Activated CD8-positive, alpha-beta T cell treated with anti-CD3 and anti-CD28 coated beads for 36 hours (primary cell): ENCODE results near the gene AMD1. TPM values are rescaled to one million over a fixed set of nuclear protein-coding genes. Genes with fewer than 3 reads are reported as not detected.

Source experiments
- ATAC-seq: fragments of 200-7000 bp; cut with Tn5 transposase; one replicate; pipeline ENCODE4 v1.10.0; 2021; ENCODE audit warnings: mild to moderate bottlenecking, moderate library complexity
- CTCF ChIA-PET: fragments of 350-600 bp; sonication (Branson Sonifier 250); formaldehyde crosslinking; loops from one replicate; lab custom pipeline; 2021; ENCODE audit warnings: antibody characterized with exemption; lab: Charles Lee
- POLR2A ChIA-PET: fragments of 350-600 bp; sonication (Branson Sonifier 250); formaldehyde crosslinking; loops from one replicate; lab custom pipeline; 2021; ENCODE audit warnings: antibody characterized with exemption; lab: Charles Lee
- DNase-seq: peaks from one replicate; pipeline ENCODE4 v3.0.0-alpha.2; 2020
- H3K27ac Mint-ChIP-seq: one replicate; pipeline ENCODE4 v1.8.0; 2021; ENCODE audit warnings: mild to moderate bottlenecking, mixed read lengths
- H3K27me3 Mint-ChIP-seq: one replicate; pipeline ENCODE4 v1.8.0; 2021; ENCODE audit warnings: mixed read lengths
- H3K36me3 Mint-ChIP-seq: one replicate; pipeline ENCODE4 v1.8.0; 2021; ENCODE audit warnings: low read depth, mixed read lengths
- H3K4me1 Mint-ChIP-seq: one replicate; pipeline ENCODE4 v1.8.0; 2021; ENCODE audit warnings: low read depth, mixed read lengths
- H3K4me3 Mint-ChIP-seq: one replicate; pipeline ENCODE4 v1.8.0; 2021; ENCODE audit warnings: mild to moderate bottlenecking, moderate library complexity, mixed read lengths
- H3K9me3 Mint-ChIP-seq: one replicate; pipeline ENCODE4 v1.8.0; 2021; ENCODE audit warnings: mixed read lengths
- intact Hi-C: fragments of 100-400 bp; cut with micrococcal nuclease; formaldehyde crosslinking; loops from one replicate; pipeline ENCODE4 v1.10.0; 2022
- total RNA-seq, 2 experiments: library from RNA; stranded (reverse); gene quantifications; one replicate each; pipeline ENCODE4 v1.2.3, GENCODE V29; 2021
- TF ChIP-seq, protein P1 (sequence below): fragments of 200-600 bp; IDR thresholded peaks from one replicate; pipeline ENCODE4 v1.8.0; 2022; ENCODE audit warnings: antibody characterized with exemption, mild to moderate bottlenecking

Gene AMD1
- total RNA-seq, 2 experiments from 2014 or later, result 77.4 to 85.0 TPM

DNA sequence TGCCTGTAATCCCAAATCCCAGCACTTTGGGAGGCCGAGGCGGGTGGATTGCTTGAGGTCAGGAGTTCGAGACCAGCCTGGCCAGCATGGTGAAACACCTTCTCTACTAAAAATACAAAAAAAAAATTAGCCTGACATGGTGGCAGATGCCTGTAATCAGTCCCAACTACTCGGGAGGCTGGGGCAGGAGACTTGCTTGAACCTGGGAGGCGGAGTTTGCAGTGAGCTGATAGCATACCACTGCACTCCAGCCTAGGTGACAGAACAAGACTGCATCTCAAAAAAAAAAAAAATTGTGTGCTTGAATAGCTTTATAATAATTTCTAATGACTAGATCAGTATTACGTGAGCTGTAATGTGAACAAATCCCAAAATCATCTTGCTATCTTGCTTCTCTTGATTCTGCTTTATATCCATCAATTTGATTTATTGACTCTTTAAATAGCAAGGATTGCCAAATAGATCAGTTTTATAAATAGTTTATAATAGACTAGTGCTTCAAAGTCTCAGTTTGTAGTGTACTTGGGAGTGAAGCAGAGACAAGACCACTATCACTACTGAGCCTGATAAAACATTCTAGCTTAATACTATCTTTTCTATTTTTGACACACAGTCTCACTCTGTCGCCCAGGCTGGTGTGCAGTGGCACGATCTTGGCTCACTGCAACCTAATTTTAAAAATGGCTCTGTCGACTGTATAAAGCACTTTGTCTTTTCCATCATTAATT is 7.1 kb downstream of the AMD1 start:
- TF ChIP-seq, protein P1, sequence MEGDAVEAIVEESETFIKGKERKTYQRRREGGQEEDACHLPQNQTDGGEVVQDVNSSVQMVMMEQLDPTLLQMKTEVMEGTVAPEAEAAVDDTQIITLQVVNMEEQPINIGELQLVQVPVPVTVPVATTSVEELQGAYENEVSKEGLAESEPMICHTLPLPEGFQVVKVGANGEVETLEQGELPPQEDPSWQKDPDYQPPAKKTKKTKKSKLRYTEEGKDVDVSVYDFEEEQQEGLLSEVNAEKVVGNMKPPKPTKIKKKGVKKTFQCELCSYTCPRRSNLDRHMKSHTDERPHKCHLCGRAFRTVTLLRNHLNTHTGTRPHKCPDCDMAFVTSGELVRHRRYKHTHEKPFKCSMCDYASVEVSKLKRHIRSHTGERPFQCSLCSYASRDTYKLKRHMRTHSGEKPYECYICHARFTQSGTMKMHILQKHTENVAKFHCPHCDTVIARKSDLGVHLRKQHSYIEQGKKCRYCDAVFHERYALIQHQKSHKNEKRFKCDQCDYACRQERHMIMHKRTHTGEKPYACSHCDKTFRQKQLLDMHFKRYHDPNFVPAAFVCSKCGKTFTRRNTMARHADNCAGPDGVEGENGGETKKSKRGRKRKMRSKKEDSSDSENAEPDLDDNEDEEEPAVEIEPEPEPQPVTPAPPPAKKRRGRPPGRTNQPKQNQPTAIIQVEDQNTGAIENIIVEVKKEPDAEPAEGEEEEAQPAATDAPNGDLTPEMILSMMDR, result no peak
- ChIA-PET CTCF (interaction anchor here (1.1 to 1.5 kb wide), 4 partner anchors 9 to 199 kb away, joined by 3 to 4 read pairs (median 3); no protein-coding TSS in a partner anchor), POLR2A (interaction anchor here (1.0 to 1.3 kb wide), 3 partner anchors 68 to 101 kb away, joined by 3 to 4 read pairs (median 3); partner anchors contain the start of gene GTF3C6)
- no peak overlapping the region for H3K4me3 Mint-ChIP-seq
- H3K27ac Mint-ChIP-seq, result peak overlapping the region; percentile 55
- no peaks in the 10 kb centered on the region for H3K27me3 Mint-ChIP-seq
- intact Hi-C loops, result no loop called here
- H3K36me3 Mint-ChIP-seq, result peaks cover 45% of the 10 kb centered on the region
- DNase-seq (no peak), ATAC-seq (no peak)
- no peaks in the 10 kb centered on the region for H3K9me3 Mint-ChIP-seq
- H3K4me1 Mint-ChIP-seq, result peaks cover 86% of the 10 kb centered on the region

DNA sequence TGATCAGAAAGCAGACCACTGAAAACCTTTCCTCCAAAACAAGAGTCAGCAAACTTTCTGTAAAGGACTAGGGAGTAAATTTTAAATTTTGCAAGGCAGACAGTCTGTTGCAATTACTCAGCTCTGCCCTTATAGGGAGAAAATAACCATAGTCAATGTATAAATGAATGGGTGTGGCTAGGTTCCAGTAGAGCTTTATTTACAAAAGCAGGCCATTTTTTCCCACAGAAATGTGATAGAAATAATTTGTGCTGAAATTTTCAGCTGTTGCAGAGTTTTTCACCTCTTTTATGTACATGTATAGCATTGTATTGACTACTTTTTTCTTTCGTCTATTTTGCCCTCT is 7.7 kb downstream of the AMD1 start:
- no peaks in the 10 kb centered on the region for H3K9me3 Mint-ChIP-seq
- H3K27ac Mint-ChIP-seq, result peak overlapping the region; percentile 55
- ATAC-seq (no peak), DNase-seq (no peak)
- H3K4me1 Mint-ChIP-seq, result peaks cover 88% of the 10 kb centered on the region
- TF ChIP-seq, protein P1, result no peak
- ChIA-PET CTCF (interaction anchor here (1.1 to 1.5 kb wide), 5 partner anchors 9 to 200 kb away, joined by 3 to 4 read pairs (median 3); no protein-coding TSS in a partner anchor), POLR2A (interaction anchor here (1.0 to 1.3 kb wide), 4 partner anchors 69 to 101 kb away, joined by 3 to 4 read pairs (median 3); partner anchors contain the start of genes GTF3C6 and RPF2)
- no peak overlapping the region for H3K4me3 Mint-ChIP-seq
- intact Hi-C loops, result no loop called here
- H3K27me3 Mint-ChIP-seq, result no peaks in the 10 kb centered on the region
- peaks cover 41% of the 10 kb centered on the region for H3K36me3 Mint-ChIP-seq

DNA sequence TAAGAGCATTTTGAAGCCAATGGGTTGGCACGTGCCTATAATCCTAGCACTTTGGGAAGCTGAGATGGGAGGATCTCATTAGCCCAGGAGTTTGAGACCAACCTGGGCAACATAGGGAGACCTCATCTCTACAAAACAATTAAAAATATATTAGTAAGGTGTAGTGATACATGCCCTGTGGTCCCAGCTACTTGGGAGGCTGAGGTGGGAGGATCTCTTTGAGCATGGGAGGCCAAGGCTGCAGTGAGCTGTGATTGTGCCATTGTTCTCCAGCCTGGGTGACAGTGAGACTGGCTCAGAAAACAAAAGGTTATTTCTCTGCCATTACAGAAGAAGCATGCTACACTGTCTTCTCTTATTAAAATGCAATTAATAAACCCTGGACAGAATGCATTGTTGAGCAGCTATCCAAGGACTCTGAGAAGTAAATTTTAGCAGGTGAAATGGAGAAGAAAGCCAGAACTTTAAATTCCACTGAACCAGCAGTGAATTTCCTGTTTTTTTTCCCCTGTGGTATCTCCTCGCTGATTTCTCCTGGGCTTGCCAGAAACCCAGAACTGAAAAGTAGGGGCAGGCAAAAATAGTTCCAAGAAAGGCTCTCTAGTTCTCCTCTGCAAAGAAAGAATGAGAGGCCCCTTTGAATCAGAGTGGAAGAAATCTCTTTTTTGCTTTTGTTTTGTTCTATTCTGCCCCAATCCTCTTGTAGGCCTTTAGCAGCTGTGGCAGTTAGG is 8.4 kb downstream of the AMD1 start:
- Mint-ChIP-seq H3K27me3 (no peaks in the 10 kb centered on the region), H3K4me1 (peaks cover 84% of the 10 kb centered on the region), H3K27ac (peak overlapping the region; percentile 9), H3K9me3 (no peaks in the 10 kb centered on the region), H3K4me3 (no peak overlapping the region), H3K36me3 (peaks cover 36% of the 10 kb centered on the region)
- ATAC-seq, result no peak
- POLR2A ChIA-PET, result interaction anchor here (0.9 to 1.3 kb wide), 5 partner anchors 9 to 100 kb away, joined by 3 to 4 read pairs (median 3); partner anchors contain the start of genes AMD1, GTF3C6 and RPF2
- CTCF ChIA-PET, result interaction anchor here (1.1 to 1.5 kb wide), 4 partner anchors 9 to 201 kb away, joined by 3 to 4 read pairs (median 3); no protein-coding TSS in a partner anchor
- TF ChIP-seq, protein P1, result no peak
- DNase-seq, result no peak
- intact Hi-C loops, result no loop called here

DNA sequence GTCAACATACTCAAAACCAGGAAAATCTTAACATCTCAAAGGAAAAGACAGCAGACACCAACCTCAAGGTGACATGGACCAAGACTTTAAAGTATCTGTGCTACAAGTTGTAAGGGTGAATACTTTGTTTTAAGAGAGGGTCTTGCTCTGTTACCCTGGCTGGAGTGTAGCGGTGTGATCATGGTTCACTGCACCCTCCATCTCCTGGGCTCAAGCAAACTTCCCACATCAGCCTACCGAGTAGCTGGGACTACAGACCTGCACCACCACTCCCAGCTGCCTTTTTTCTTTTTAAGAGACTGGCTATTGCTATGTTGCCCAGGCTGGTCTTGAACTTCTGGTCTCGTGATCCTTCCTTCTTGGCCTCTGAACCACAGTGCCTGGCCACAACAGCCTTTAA is 9.7 kb downstream of the AMD1 start:
- no peak for ATAC-seq
- peaks cover 38% of the 10 kb centered on the region for H3K36me3 Mint-ChIP-seq
- no peaks in the 10 kb centered on the region for H3K9me3 Mint-ChIP-seq
- no peak overlapping the region for H3K4me3 Mint-ChIP-seq
- H3K4me1 Mint-ChIP-seq, result peaks cover 80% of the 10 kb centered on the region
- intact Hi-C loops, result no loop called here
- ChIA-PET POLR2A (interaction anchor here (1.0 to 5.0 kb wide), 4 partner anchors 10 to 74 kb away, joined by 3 to 54 read pairs (median 6); partner anchors contain the start of genes AMD1 and GTF3C6), CTCF (interaction anchor here (0.8 kb wide), 1 partner anchor 202 kb away, joined by 4 read pairs; no protein-coding TSS in a partner anchor)
- peak overlapping the region; percentile 67 for H3K27ac Mint-ChIP-seq
- no peaks in the 10 kb centered on the region for H3K27me3 Mint-ChIP-seq
- no peak for DNase-seq
- TF ChIP-seq, protein P1, result no peak
